ENCODE results near the gene ATP8B4. TPM values are rescaled to one million over a fixed set of nuclear protein-coding genes. Genes with fewer than 3 reads are reported as not detected.

Gene ATP8B4
- total RNA-seq, 6 experiments from 2014 or later = 4.5 to 10.1 (median 6.7) TPM

- Histone ChIP-seq H3K27ac (no peak overlapping the region), H3K36me3 (no peaks in the 10 kb centered on the region), H3K9me3 (no peaks in the 10 kb centered on the region), H3K27me3 (no peaks in the 10 kb centered on the region), H3K4me1 (no peaks in the 10 kb centered on the region), H3K4me3 (no peak overlapping the region)
- TF ChIP-seq CTCF (IDR thresholded peaks at IDR 0.05) (no peak), POLR2A (IDR thresholded peaks at IDR 0.05) (no peak)
- DNase-seq = no peak
- intact Hi-C loops (cut with DNase I) = no loop called here
- no peak for ATAC-seq
- WGBS (ENCODE audit: insufficient coverage, low coverage, low lambda C conversion rate, missing lambda C conversion rate) = 73% methylated on average over 3 of the region's 4 CpGs
Measured at GRCh38 chr15:50057196-50057595, 61.8 kb downstream of the ATP8B4 start.

GRCh38 chr15:50055750-50056157 is 63.3 kb downstream of the ATP8B4 start:
- DNase-seq (no peak), ATAC-seq (peak in 1 of 4 donors; percentile 21)
- WGBS (ENCODE audit: insufficient coverage, low coverage, low lambda C conversion rate, missing lambda C conversion rate) = 29% methylated on average over 1 of the region's 5 CpGs
- no peaks in the 10 kb centered on the region for H3K4me1 ChIP-seq
- H3K4me3 ChIP-seq = no peak overlapping the region
- H3K27me3 ChIP-seq = no peaks in the 10 kb centered on the region
- no peak overlapping the region for H3K27ac ChIP-seq
- intact Hi-C loops (cut with DNase I) = no loop called here
- H3K36me3 ChIP-seq = no peaks in the 10 kb centered on the region
- TF ChIP-seq CTCF (IDR thresholded peaks at IDR 0.05) = no peak
- no peak for TF ChIP-seq POLR2A (IDR thresholded peaks at IDR 0.05)
- no peaks in the 10 kb centered on the region for H3K9me3 ChIP-seq

GRCh38 chr15:50055332-50055731 is 63.7 kb downstream of the ATP8B4 start:
- H3K4me3 ChIP-seq = no peak overlapping the region
- WGBS (ENCODE audit: insufficient coverage, low coverage, low lambda C conversion rate, missing lambda C conversion rate) = 46% methylated on average over 1 of the region's 1 CpG
- no peaks in the 10 kb centered on the region for H3K27me3 ChIP-seq
- peak overlapping the region in 1 of 3 donors; percentile 3 for H3K27ac ChIP-seq
- peak in 1 of 4 donors; percentile 16 for ATAC-seq
- H3K4me1 ChIP-seq = no peaks in the 10 kb centered on the region
- no peaks in the 10 kb centered on the region for H3K36me3 ChIP-seq
- no peak for DNase-seq
- TF ChIP-seq POLR2A (IDR thresholded peaks at IDR 0.05) (no peak), CTCF (IDR thresholded peaks at IDR 0.05) (no peak)
- no peaks in the 10 kb centered on the region for H3K9me3 ChIP-seq
- intact Hi-C loops (cut with DNase I) = no loop called here

GRCh38 chr15:50053055-50053856 is 65.8 kb downstream of the ATP8B4 start:
- H3K27ac ChIP-seq = no peak overlapping the region
- intact Hi-C loops (cut with DNase I) = no loop called here
- peak in 1 of 4 donors; percentile 14 for ATAC-seq

More at GRCh38 chr15:50053055-50053856, 65.8 kb downstream of the ATP8B4 start:
- 37% methylated on average over 3 of the region's 3 CpGs for whole genome bisulfite sequencing (ENCODE audit: insufficient coverage, low coverage, low lambda C conversion rate, missing lambda C conversion rate)
- no peak for DNase-seq
- H3K36me3 ChIP-seq = no peaks in the 10 kb centered on the region
- no peak for TF ChIP-seq CTCF (IDR thresholded peaks at IDR 0.05)
- TF ChIP-seq POLR2A (IDR thresholded peaks at IDR 0.05) = no peak
- no peak overlapping the region for H3K4me3 ChIP-seq
- H3K27me3 ChIP-seq = no peaks in the 10 kb centered on the region
- no peaks in the 10 kb centered on the region for H3K4me1 ChIP-seq
- H3K9me3 ChIP-seq = no peaks in the 10 kb centered on the region

All from right lobe of liver (tissue), 6 donors.